Hematopoietic multipotent progenitor cell treated with erythropoietin and hydrocortisone succinate and interleukin-3 and kit ligand, for 4 days (in vitro differentiated cells): ENCODE results near the gene SIK3.
"Not testable (repeated sequence)": the region's sequence is repeated elsewhere in the genome, so short reads cannot be mapped to it uniquely, and the experiment has no call there.

ENCODE experiments used
- DNase-seq: peaks from one replicate; pipeline ENCODE4 v3.0.0-alpha.2; 2015

Gene SIK3

GRCh38 chr11:117098269-117099232, at the start of gene SIK3:
TSS of gene SIK3 (minus strand) at chr11:117098428. CDS start at chr11:117098415, 13 bp downstream.
- DNase-seq, result peak; percentile 96

- no peak for DNase-seq
These were observed 48.3 kb upstream of the SIK3 start for GRCh38 chr11:117146521-117146920.

GRCh38 chr11:117145393-117145761, 47.1 kb upstream of the SIK3 start:
- DNase-seq, result peak; percentile 82

GRCh38 chr11:117144477-117145392, 46.5 kb upstream of the SIK3 start:
- DNase-seq, result peak; percentile 85

- DNase-seq, result peak; percentile 98
These were observed 45.7 kb upstream of the SIK3 start, which contains the start of gene PAFAH1B2 for GRCh38 chr11:117143871-117144476. TSS of gene PAFAH1B2 (plus strand) at chr11:117144287. CDS start at chr11:117152448, 8,161 bp downstream.

GRCh38 chr11:117143390-117143789, 45.2 kb upstream of the SIK3 start:
- DNase-seq, result peak; percentile 81

GRCh38 chr11:117137223-117138086, 39.2 kb upstream of the SIK3 start:
- not testable (repeated sequence) for DNase-seq

GRCh38 chr11:117134979-117135378, 36.8 kb upstream of the SIK3 start:
- not testable (repeated sequence) for DNase-seq

- DNase-seq, result no peak
These were observed 36.2 kb upstream of the SIK3 start for GRCh38 chr11:117134431-117134830.

GRCh38 chr11:117130879-117131278, 32.7 kb upstream of the SIK3 start:
- DNase-seq, result no peak

GRCh38 chr11:117130396-117130795, 32.2 kb upstream of the SIK3 start:
- not testable (repeated sequence) for DNase-seq

GRCh38 chr11:117128289-117128688, 30.1 kb upstream of the SIK3 start:
- no peak for DNase-seq

GRCh38 chr11:117127171-117127901, 29.1 kb upstream of the SIK3 start:
- no peak for DNase-seq

- peak; percentile 15 for DNase-seq
These were observed 28.2 kb upstream of the SIK3 start for GRCh38 chr11:117126223-117126965.

GRCh38 chr11:117122556-117122955, 24.3 kb upstream of the SIK3 start:
- no peak for DNase-seq

GRCh38 chr11:117121176-117121575, 22.9 kb upstream of the SIK3 start:
- DNase-seq, result no peak

GRCh38 chr11:117117681-117118080, 19.5 kb upstream of the SIK3 start:
- DNase-seq, result no peak

- DNase-seq, result not testable (repeated sequence)
These were observed 14.7 kb upstream of the SIK3 start for GRCh38 chr11:117112939-117113338.

- not testable (repeated sequence) for DNase-seq
These were observed 14.3 kb upstream of the SIK3 start for GRCh38 chr11:117112497-117112896.

GRCh38 chr11:117110294-117110950, 12.2 kb upstream of the SIK3 start:
- DNase-seq, result no peak
